Sigmoid colon (tissue), 7 donors: ENCODE results near the gene PDE5A. TPM values are rescaled to one million over a fixed set of nuclear protein-coding genes. Genes with fewer than 3 reads are reported as not detected.

Experiments
- DNase-seq: peaks from one replicate; pipeline ENCODE4 v3.0.0-alpha.2; 2019
- H3K27ac ChIP-seq, 4 donors: fragments of 200-600 bp; sonication (generic); one replicate each; pipeline ENCODE4 v1.5.1; 2016 to 2019; ENCODE audit warnings: mild to moderate bottlenecking in 1 of 4
- H3K27me3 ChIP-seq, 3 donors: fragments of 200-600 bp; sonication (generic); one replicate each; pipeline ENCODE4 v1.5.1; 2019; ENCODE audit warnings: mild to moderate bottlenecking in 1 of 3
- H3K36me3 ChIP-seq, 4 donors: fragments of 200-600 bp; sonication (generic); one replicate each; pipeline ENCODE4 v1.5.1; 2016 to 2019
- H3K4me1 ChIP-seq, 4 donors: fragments of 200-600 bp; sonication (generic); one replicate each; pipeline ENCODE4 v1.5.1; 2017 to 2019
- H3K4me3 ChIP-seq, 4 donors: fragments of 200-600 bp; sonication (generic); one replicate each; pipeline ENCODE4 v1.5.1; 2017 to 2019; ENCODE audit warnings: mild to moderate bottlenecking in 2 of 4, moderate library complexity in 1 of 4
- H3K9me3 ChIP-seq, 4 donors: fragments of 200-600 bp in 3 of 4; sonication (generic) in 3 of 4; one replicate each; pipeline versions ENCODE4 v1.5.1 to v1.6.1; 2013 to 2019
- CTCF ChIP-seq, 4 experiments: fragments of 450-650 bp in 3 of 4; fragments of 200-600 bp in 1 of 4; IDR thresholded peaks; one replicate each; pipeline ENCODE4 v1.5.1; 2016 to 2019; ENCODE audit warnings: antibody characterized with exemption in 4 of 4, mild to moderate bottlenecking in 3 of 4, moderate library complexity in 2 of 4
- EP300 ChIP-seq, 4 donors: sonication (generic); formaldehyde crosslinking; IDR thresholded peaks; one replicate each; pipeline ENCODE4 v1.6.1; 2017; ENCODE audit warnings: antibody characterized with exemption in 4 of 4
- POLR2A ChIP-seq, 2 donors: fragments of 450-650 bp; IDR thresholded peaks; one replicate each; pipeline ENCODE4 v1.6.1; 2016; ENCODE audit warnings: antibody characterized with exemption in 2 of 2, mild to moderate bottlenecking in 2 of 2, moderate library complexity in 2 of 2
- POLR2AphosphoS5 ChIP-seq, 4 donors: sonication (generic); formaldehyde crosslinking; IDR thresholded peaks; one replicate each; pipeline ENCODE4 v1.6.1; 2017; ENCODE audit warnings: antibody characterized with exemption in 4 of 4
- WGBS, 2 donors: extraction: QIAGEN DNeasy Blood & Tissue Kit; methylation state at CpG; one replicate each; pipeline ENCODE4 v1.1.7; 2013; 5-methylcytosine and 5-hydroxymethylcytosine counted together
- intact Hi-C: fragments of 100-400 bp; cut with DNase I; formaldehyde crosslinking; loops from one replicate; pipeline ENCODE4 v1.15.1; 2023
- polyA plus RNA-seq, 3 donors: library from polyadenylated mRNA; stranded (reverse); fragments of 200-250 nt; gene quantifications; one replicate each; pipeline ENCODE4 v1.2.3, GENCODE V29; 2013
- total RNA-seq, 4 donors: library from RNA; depleted of rRNA; stranded (reverse); fragments of >200 nt; gene quantifications; one replicate each; pipeline ENCODE4 v1.1.0, GENCODE V29; 2016
- donor health status: healthy with polysubstance abuse.
- donor health status: Bipolar disorder and iron deficiency.
- donor health status: healthy.

PDE5A gene
- total and polyA plus RNA-seq, 7 donors, result 5.5 to 209 (median 138) TPM

- Histone ChIP-seq H3K4me1 (peaks cover 0 to 58% (median 38%) of the 10 kb centered on the region in 4 donors), H3K27ac (peak overlapping the region; percentile 42 to 72 (median 44))
- intact Hi-C loops, result loop anchor here (5.0 kb wide), 1 partner anchor 45 kb away; the partner anchor contains the start of gene PDE5A
Measured at GRCh38 chr4:119672086-119672485, 43.5 kb upstream of the PDE5A start.

GRCh38 chr4:119671205-119671604 is 42.6 kb upstream of the PDE5A start:
- H3K4me3 ChIP-seq, result no peak overlapping the region
- H3K27ac ChIP-seq, result peak overlapping the region; percentile 42 to 72 (median 44)
- intact Hi-C loops, result loop anchor here (5.0 kb wide), 1 partner anchor 44 kb away; the partner anchor contains the start of gene PDE5A
- no peak for TF ChIP-seq CTCF (IDR thresholded peaks at IDR 0.05)
- TF ChIP-seq POLR2AphosphoS5 (IDR thresholded peaks at IDR 0.05), result no peak
- no peak for TF ChIP-seq POLR2A (IDR thresholded peaks at IDR 0.05)
- TF ChIP-seq EP300 (IDR thresholded peaks at IDR 0.05), result no peak
- no peaks in the 10 kb centered on the region for H3K36me3 ChIP-seq
- no peaks in the 10 kb centered on the region for H3K9me3 ChIP-seq
- no peak for DNase-seq
- no peaks in the 10 kb centered on the region for H3K27me3 ChIP-seq
- H3K4me1 ChIP-seq, result peaks cover 0 to 65% (median 46%) of the 10 kb centered on the region in 4 donors

More at GRCh38 chr4:119672086-119672485, 43.5 kb upstream of the PDE5A start:
- no peak for TF ChIP-seq POLR2A (IDR thresholded peaks at IDR 0.05)
- no peak for TF ChIP-seq CTCF (IDR thresholded peaks at IDR 0.05)
- TF ChIP-seq EP300 (IDR thresholded peaks at IDR 0.05), result no peak
- no peak for TF ChIP-seq POLR2AphosphoS5 (IDR thresholded peaks at IDR 0.05)
- no peaks in the 10 kb centered on the region for H3K36me3 ChIP-seq
- no peak overlapping the region for H3K4me3 ChIP-seq
- 67 to 99% methylated on average over 2 of the region's 2 CpGs for WGBS, 2 donors
- no peak for DNase-seq
- H3K27me3 ChIP-seq, result no peaks in the 10 kb centered on the region
- no peaks in the 10 kb centered on the region for H3K9me3 ChIP-seq

GRCh38 chr4:119667802-119668201 is 39.2 kb upstream of the PDE5A start:
- Histone ChIP-seq H3K27ac (peak overlapping the region; percentile 49 to 75 (median 63)), H3K4me1 (peaks cover 0 to 83% (median 60%) of the 10 kb centered on the region in 4 donors), H3K36me3 (no peaks in the 10 kb centered on the region), H3K4me3 (no peak overlapping the region), H3K9me3 (no peaks in the 10 kb centered on the region), H3K27me3 (no peaks in the 10 kb centered on the region)
- WGBS, 2 donors, result 87 to 92% methylated on average over 3 of the region's 3 CpGs
- no peak for DNase-seq
- intact Hi-C loops, result loop anchor here (5.0 to 10.0 kb wide), 2 partner anchors 229 to 307 kb away; no protein-coding TSS in a partner anchor
- TF ChIP-seq EP300 (IDR thresholded peaks at IDR 0.05), result no peak
- TF ChIP-seq CTCF (IDR thresholded peaks at IDR 0.05), result no peak
- no peak for TF ChIP-seq POLR2A (IDR thresholded peaks at IDR 0.05)
- no peak for TF ChIP-seq POLR2AphosphoS5 (IDR thresholded peaks at IDR 0.05)

GRCh38 chr4:119666653-119667091 is 38.1 kb upstream of the PDE5A start:
- H3K36me3 ChIP-seq, result no peaks in the 10 kb centered on the region
- TF ChIP-seq CTCF (IDR thresholded peaks at IDR 0.05), result no peak
- peak; percentile 64 to 77 (median 68) for TF ChIP-seq POLR2AphosphoS5 (IDR thresholded peaks at IDR 0.05)
- TF ChIP-seq EP300 (IDR thresholded peaks at IDR 0.05), result peak in 1 of 4 donors; percentile 39
- no peak for TF ChIP-seq POLR2A (IDR thresholded peaks at IDR 0.05)
- WGBS, 2 donors, result 47 to 54% methylated on average over 1 of the region's 1 CpG
- H3K27ac ChIP-seq, result peak overlapping the region; percentile 49 to 75 (median 70)
- peaks cover 0 to 82% (median 61%) of the 10 kb centered on the region in 4 donors for H3K4me1 ChIP-seq
- no peak overlapping the region for H3K4me3 ChIP-seq
- intact Hi-C loops, result loop anchor here (5.0 to 10.0 kb wide), 2 partner anchors 231 to 308 kb away; no protein-coding TSS in a partner anchor
- no peaks in the 10 kb centered on the region for H3K9me3 ChIP-seq
- H3K27me3 ChIP-seq, result no peaks in the 10 kb centered on the region
- DNase-seq, result no peak
